GM08714 (cell line): ENCODE measurements around the gene ERFL.
"Not testable (repeated sequence)": the region's sequence is repeated elsewhere in the genome, so short reads cannot be mapped to it uniquely, and the experiment has no call there.

ENCODE experiments used
- H3K4me3 ChIP-seq: fragments of 200-500 bp; sonication (Bioruptor generic); 2 replicates; pipeline ENCODE4 v1.5.1; 2014; ENCODE audit warnings: mild to moderate bottlenecking, low read length, inconsistent platforms
- ZNF274 ChIP-seq: IDR thresholded peaks from 2 replicates; pipeline ENCODE4 v1.6.1; 2012; ENCODE audit warnings: mild to moderate bottlenecking, low read depth, low read length

The ERFL gene

DNA sequence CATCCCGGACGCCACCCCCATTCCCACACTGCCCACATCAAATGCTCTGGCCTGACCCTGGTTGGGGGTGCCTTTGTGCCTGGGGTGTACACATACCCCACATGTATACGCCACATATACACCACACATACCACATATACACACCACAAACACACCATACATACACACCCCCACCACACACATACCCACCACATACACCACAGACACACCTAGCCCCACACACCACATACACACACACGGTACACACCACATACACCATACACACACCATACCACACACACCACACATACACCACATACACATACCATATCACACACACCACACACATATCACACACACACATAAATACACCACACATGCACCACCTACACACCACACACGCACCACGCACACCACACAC is 10.2 kb downstream of the ERFL start:
- H3K4me3 ChIP-seq = no peak overlapping the region
- TF ChIP-seq ZNF274 = no peak

DNA sequence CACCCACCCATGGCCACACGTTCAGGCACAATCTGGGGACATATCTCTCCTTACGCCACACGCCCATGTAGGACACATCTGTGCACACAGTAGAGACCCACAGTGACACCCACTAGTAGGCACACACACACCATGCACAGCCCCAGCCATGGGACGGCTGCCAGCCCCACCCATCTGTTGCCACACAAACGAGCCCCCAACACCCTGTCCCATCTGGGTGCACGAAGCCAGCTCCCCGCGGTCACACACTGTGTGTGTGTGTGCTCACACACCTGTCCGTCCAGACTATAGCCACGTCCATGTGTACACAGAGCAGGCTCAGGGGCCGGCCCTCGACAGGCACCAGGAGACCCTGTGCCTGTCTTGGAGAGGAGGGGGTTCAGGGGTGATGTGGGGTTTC is 10.6 kb downstream of the ERFL start:
- H3K4me3 ChIP-seq = no peak overlapping the region
- no peak for TF ChIP-seq ZNF274

DNA sequence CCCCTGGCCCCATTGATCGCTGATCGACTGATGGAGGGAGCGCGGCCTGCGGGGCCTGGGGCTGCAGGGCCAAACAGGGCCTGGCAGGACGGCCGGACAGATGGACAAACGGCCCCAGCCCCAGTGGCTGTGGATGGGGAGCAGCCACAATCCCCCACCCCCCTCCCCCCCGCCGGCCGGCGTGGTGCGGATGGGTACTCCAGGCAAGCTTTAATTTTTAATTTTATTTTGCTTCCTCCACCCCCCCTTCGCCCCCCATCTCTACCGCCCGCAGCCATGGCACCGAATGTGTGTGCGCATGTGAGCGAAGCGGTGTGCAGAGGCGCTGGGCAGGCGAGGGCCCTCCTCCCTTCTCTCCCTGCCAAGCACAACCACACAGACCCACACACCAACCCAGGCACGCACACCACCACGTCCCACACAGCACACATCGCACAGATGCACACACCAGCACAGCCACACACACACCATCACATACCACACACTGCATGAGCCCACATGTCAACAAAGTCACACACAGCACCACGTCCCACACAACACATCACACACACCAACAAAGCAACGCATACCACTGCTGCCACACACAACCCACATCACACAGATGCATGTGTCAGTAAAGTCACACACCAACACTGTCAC is 12.4 kb downstream of the ERFL start:
- no peak overlapping the region for H3K4me3 ChIP-seq

DNA sequence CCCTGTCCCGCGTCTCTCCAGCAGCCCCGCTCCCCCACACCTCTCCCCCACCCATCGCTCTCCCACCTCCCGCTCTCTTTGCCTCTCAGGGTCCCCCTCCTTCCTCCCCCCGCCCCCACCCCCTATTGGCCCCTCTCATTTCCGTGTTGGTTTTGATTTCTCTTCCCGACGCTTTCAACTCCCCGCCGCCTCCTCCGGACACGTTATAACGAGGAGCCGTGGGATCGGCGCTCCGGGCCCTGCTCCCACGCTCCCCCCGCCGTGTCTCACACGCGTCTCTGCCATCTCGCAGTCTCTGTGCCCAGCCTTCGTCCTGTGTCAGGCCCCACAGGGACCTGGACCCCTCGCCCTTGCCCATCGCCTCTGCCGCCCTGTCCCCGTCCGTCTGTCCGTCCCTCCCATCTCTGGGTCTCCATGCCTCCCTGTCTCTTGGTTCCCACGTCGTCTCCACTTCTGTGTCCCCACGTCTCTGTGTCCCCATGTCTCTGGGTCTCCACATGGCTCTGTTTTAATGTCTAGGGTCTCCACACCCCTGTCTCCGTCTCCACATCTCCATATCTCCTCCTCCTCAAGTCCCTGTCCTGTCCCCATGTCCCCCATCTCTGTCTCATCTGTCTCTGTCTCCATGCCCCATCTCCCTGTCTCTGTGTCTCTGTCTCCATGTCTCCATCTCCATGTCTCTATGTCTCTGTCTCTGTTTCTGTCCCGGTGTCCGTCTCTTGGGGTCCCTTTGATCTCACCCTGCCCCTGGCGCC is 13.1 kb downstream of the ERFL start:
- no peak for TF ChIP-seq ZNF274
- H3K4me3 ChIP-seq = no peak overlapping the region

More for the DNA sequence above, 12.4 kb downstream of the ERFL start:
- TF ChIP-seq ZNF274 = no peak

DNA sequence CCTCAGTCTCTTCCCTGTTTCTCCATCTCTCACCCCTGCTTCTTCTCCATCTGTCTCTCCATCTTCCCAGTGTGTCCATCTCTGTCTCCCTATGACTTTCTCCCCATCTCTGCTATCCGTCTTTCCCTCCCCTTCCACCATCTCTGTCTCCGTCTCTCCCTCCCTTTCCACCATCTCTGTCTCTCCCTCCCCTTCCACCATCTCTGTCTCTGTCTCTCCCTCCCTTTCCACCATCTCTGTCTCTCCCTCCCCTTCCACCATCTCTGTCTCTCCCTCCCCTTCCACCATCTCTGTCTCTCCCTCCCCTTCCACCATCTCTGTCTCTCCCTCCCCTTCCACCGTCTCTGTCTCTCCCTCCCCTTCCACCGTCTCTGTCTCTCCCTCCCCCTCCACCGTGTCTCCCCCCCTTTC is 13.8 kb downstream of the ERFL start:
- not testable (repeated sequence) for H3K4me3 ChIP-seq

DNA sequence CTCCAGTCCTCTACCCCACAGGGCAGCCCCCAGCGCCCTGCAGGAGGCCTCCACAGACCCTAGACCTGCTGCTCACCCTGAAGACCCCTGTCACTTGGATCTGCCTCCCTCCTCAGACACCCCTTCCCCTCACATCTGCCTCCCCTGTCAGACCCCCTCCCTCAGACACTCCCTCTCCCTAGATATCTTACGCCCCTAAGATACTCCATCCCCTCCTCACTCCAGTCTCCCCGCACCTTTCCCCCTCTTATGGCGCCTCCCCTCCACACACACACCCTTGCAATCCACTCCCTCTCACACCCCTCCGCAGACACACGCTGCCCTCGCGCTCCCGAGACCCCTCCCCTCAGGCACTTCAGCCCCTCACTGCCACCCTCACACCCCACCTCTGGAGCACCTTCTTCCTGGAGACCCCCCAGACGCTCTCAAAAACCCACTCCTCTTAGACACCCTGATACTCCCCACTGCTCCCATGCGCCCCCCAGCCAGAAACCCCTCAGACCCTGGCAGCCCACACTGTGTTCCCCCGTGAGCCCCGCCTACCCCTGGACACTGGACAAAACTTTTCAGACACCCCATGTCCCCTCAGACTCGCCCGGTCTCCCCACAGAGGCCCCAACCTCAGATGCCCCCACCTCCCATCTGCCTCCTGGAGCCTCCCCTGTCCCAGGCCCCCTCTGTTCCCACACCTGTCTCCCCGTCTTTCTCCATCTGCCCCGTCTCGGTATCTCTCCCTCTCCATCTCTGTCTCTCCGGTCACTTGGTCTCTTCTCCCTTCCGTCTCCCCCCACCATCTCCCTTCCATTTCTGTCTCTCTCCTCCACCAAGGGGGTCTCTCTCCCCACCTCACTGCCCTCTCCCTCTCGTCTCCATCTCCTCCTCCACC is 14.5 kb downstream of the ERFL start:
- H3K4me3 ChIP-seq = no peak overlapping the region
- no peak for TF ChIP-seq ZNF274

DNA sequence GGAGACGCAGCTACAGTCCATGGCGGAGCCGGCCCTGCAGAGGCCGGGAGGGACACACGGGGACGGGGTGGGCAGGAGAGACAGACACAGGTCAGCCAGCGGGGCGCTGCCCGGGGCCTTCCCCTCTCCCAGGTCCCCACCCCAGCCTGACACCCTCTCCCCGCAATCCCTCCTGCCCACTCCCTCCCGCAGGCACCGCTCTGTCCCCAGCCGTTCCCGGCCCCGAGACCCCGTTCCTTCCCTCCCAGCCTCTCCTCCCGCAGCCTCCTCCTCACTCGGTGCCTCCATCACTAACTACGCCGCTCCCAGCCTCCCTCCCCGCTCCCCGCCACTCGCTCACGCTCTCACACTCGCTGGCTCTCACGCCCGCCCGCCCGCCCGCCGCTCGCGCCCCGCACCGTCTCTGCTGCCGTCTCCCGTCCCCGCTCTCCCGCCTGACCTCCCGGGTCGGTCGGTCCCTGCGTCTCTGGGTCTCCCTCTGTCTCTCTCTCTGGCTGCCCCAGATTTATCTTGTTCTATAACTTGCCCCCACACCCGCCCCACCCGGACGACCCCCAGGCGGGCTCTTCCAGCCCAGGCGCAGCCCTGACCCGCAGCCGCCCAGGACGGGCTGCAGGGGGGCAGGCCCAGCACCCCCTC is 15.2 kb downstream of the ERFL start:
- H3K4me3 ChIP-seq = no peak overlapping the region
- TF ChIP-seq ZNF274 = no peak

DNA sequence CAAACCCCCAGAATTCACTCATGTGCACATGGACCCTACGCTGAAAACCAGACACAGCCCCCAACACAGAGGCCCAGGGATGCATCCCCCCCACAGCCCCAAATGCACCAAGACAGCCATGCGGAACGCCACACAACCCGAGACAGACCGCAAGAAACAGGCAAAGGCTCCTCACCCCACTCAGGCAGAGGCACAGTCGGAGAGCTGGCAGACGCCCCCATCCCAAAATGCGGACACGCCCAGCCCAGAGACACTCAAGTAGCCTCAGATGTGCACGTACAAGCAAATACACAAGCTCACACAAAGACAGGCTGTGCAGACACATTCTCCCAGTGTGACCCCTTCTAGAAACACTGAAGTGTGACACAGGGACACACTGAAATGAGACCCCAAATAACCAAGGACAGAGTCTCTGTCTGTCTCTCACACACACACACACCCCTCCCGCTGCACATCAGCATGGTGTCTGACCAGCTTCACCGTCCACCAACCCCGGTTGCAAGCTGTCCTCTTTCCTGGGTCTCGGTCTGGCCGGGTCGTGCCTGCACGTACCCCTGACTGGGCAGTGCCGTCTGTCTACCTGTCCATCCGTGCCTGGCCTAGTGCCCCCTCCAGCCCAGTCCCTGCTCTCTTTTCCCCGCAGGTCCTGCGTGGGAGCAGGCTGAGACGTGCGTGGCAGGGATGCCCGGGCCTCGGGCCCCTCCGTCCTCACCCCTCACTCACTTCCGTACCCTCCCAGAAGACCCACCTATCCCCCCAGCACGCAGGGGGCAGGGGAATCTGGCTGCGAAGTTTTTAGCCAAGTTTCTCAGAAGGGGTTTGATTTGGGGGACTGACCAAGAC is 16.1 kb downstream of the ERFL start:
- H3K4me3 ChIP-seq = no peak overlapping the region
- TF ChIP-seq ZNF274 = no peak

DNA sequence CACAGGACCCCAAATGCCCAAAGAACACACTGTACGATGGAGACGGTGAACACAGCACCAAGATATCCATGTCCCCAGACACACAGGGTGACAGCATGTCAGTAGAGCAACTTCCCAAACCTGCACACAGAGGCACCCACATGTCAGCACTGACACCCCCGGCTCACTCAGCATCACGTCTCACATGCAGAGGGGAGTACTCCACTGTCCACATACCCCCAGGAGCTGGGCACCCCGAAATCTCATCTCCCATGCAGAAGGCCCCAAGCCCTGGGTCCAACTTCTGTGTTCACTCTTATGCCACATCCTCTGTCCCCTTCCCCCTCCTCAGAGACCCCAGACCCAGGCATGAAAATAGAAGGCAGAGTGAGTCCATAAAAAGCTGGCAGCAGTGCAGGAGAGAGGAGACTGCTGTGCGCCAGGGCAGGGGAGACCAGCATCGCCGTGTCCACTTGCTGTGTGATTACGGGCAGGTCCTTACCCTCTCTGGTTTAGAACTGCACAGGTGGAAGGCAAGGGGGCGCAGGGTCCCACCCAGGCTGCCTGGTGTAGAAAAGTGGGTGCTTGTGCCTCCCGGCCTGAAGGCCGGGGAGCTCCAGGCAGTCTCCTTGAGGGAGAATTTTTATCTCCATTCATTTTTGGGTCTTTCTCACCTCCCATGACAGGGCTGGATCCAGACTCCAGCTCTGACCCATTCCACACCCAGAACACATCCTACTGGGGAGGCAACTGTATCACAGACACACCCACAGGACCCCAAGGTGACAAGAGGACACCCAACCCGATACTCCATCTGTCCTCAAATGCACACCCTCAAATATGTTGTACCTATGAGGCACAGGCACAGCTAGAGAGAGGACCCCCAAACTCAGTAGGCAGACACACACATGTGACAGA is 17.0 kb downstream of the ERFL start:
- no peak for TF ChIP-seq ZNF274
- H3K4me3 ChIP-seq = no peak overlapping the region

DNA sequence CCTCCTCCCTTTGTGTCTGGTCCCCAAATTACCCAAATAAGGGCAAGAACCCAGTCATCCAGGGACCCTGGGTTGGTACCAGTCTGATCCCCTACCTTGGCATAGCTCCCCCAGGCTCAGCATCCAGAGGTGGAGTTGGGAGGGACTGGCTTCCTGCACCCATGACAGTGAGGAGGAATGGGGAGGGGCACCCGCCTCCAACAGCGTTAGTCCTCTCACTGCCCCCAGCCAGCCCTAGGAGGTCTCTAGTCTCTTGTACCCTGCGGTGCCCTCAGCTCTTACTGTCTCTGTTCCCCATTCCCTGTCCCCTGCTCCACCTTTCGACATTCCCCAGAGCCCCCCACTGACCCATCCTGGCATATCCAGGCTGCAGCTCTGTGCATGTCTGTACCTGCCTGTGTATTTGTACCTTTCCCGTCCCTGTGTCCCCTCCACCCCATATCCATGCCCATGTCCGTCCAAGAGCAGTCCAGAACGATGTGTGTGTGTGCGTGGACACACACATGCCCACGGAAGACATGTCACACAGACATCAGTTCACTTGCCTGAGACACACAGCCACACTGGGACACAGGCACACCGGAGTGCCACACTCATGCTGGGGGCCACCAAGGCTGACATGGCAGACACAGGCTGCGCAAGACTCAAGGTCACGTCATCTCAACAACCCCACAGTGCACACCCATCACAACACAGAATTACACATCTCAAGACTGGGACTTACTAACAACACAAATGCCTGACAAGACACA is 17.8 kb downstream of the ERFL start:
- no peak for TF ChIP-seq ZNF274
- H3K4me3 ChIP-seq = no peak overlapping the region

DNA sequence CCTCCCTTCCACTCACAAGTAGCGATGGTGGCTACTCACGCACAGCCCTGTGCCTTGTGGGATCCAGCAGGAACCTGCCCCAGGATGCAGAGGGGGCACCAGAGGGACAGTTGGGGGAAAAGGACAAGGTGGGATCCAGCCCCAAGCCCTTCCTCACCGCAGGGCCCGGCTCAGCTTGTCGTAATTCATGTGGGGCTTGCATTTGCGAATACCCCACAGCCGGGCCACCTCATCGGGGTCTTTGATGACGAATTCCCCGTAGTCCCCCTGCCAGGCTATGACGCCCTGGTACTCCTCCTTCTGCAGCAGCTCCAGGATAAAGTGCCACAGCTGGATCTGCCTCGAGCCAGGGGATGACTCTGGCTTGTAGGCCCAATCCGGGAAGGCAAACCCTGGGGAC is 18.5 kb downstream of the ERFL start:
- TF ChIP-seq ZNF274 = no peak
- no peak overlapping the region for H3K4me3 ChIP-seq

DNA sequence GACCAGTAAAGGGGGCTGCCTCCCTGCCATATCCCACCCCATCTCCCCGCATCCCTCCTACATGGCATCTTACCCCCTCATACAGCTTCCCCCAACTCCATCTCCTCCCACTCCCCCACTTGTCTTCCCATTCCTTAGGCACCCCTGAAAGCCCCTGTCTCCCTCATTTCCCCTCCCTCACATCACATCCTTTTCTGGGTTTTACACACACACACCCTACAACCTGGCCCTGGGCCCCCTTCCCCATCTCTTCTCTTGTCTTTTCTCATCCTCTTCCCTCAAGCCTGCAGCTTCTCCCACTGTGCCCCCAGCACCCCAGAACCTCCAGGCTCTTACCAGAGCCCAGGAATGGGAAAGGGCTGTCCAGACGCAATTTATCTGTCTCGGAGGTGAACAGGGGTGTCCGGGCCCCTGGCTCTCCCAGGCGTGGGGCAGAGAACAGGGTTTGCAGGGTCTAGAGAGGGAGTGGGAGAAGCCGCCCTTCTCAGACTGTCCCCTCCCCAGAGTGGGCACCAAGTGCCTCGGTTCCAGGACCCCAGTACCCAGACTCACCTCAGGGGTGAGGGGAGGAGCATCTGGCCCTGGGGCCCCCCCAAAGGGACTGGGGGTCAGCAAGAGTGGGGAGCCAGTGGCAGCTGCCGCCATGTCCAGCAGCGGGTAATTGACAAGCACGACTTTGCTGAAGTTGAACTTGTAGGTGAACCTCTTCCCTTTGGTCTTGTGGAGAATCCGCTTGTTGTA is 19.4 kb downstream of the ERFL start:
- TF ChIP-seq ZNF274 = no peak
- H3K4me3 ChIP-seq = no peak overlapping the region
